Measurements from ENCODE around the gene ACER1. TPM values are rescaled to one million over a fixed set of nuclear protein-coding genes. Genes with fewer than 3 reads are reported as not detected.
A peak's percentile ranks its signal among the peaks of the same experiment; 100 is the strongest.

ACER1 gene
- polyA plus RNA-seq, 1 donor (not counting 4 experiments of a cell fraction or from before 2014, with no cell fraction given): 0.38 TPM

- dilution Hi-C loops (cut with MboI; ENCODE audit: extremely low pct_ligation_motif_present, low sequenced_read_pairs): no loop called here
- Histone ChIP-seq H3K27ac (ENCODE audit: control insufficient read depth, insufficient read depth, low read length) (peak overlapping the region; percentile 2), H3K36me3 (ENCODE audit: control insufficient read depth in 2 of 2, extremely low read depth in 1 of 2, insufficient read depth in 2 of 2, low read length in 2 of 2) (peaks cover 0 to 3% of the 10 kb centered on the region in 2 experiments), H2AFZ (ENCODE audit: control insufficient read depth, low read length) (peak overlapping the region; percentile 49), H3K9me1 (ENCODE audit: control insufficient read depth, extremely low read depth, insufficient read depth, low read length) (no peaks in the 10 kb centered on the region), H3K4me2 (ENCODE audit: control insufficient read depth, extremely low read depth, insufficient read depth, low read depth, low read length) (peak overlapping the region; percentile 77), H3K79me2 (ENCODE audit: control insufficient read depth, insufficient read depth, low read length) (no peaks in the 10 kb centered on the region), H3K27me3 (ENCODE audit: control insufficient read depth, extremely low read depth, insufficient read depth, low read length) (no peaks in the 10 kb centered on the region), H3K4me1 (ENCODE audit: control insufficient read depth, extremely low read depth, insufficient read depth, low read length) (peaks cover 10% of the 10 kb centered on the region), H3K9ac (ENCODE audit: control insufficient read depth, extremely low read depth, insufficient read depth, low read length) (peak overlapping the region; percentile 18), H3K4me3 (ENCODE audit: control insufficient read depth in 2 of 3, extremely low read depth in 1 of 3, insufficient read depth in 2 of 3, low read depth in 1 of 3, low read length in 3 of 3) (peak overlapping the region; percentile 43 to 58 (median 45)), H3K9me3 (ENCODE audit: control insufficient read depth, low read depth, low read length) (no peaks in the 10 kb centered on the region), H4K20me1 (ENCODE audit: control insufficient read depth, extremely low read depth, insufficient read depth, low read length) (no peaks in the 10 kb centered on the region)
- no peak for FAIRE-seq
- DNase-seq (ENCODE audit: low read depth, low spot score): no peak
- TF ChIP-seq EZH2 (IDR thresholded peaks at IDR 0.05; ENCODE audit: low read length) (no peak), CTCF (optimal IDR thresholded peaks at IDR 0.05 in 1 of 3, IDR thresholded peaks at IDR 0.05 in 1 of 3, conservative IDR thresholded peaks at IDR 0.05 in 1 of 3; ENCODE audit: extremely low read depth in 1 of 3, insufficient read depth in 2 of 3, low read length in 3 of 3) (no peak)
Measured at GRCh38 chr19:6373813-6374108, 40.3 kb upstream of the ACER1 start.

GRCh38 chr19:6373096-6373812, 39.8 kb upstream of the ACER1 start:
- H3K4me2 ChIP-seq (ENCODE audit: control insufficient read depth, extremely low read depth, insufficient read depth, low read depth, low read length): peak overlapping the region; percentile 96
- peak overlapping the region; percentile 81 for H3K9ac ChIP-seq (ENCODE audit: control insufficient read depth, extremely low read depth, insufficient read depth, low read length)
- no peaks in the 10 kb centered on the region for H4K20me1 ChIP-seq (ENCODE audit: control insufficient read depth, extremely low read depth, insufficient read depth, low read length)
- peak; percentile 87 for FAIRE-seq
- TF ChIP-seq CTCF (optimal IDR thresholded peaks at IDR 0.05 in 1 of 3, IDR thresholded peaks at IDR 0.05 in 1 of 3, conservative IDR thresholded peaks at IDR 0.05 in 1 of 3; ENCODE audit: extremely low read depth in 1 of 3, insufficient read depth in 2 of 3, low read length in 3 of 3) (no peak), EZH2 (IDR thresholded peaks at IDR 0.05; ENCODE audit: low read length) (no peak)
- H3K36me3 ChIP-seq (ENCODE audit: control insufficient read depth in 2 of 2, extremely low read depth in 1 of 2, insufficient read depth in 2 of 2, low read length in 2 of 2): peaks cover 0 to 3% of the 10 kb centered on the region in 2 experiments
- dilution Hi-C loops (cut with MboI; ENCODE audit: extremely low pct_ligation_motif_present, low sequenced_read_pairs): no loop called here
- H3K4me1 ChIP-seq (ENCODE audit: control insufficient read depth, extremely low read depth, insufficient read depth, low read length): peaks cover 10% of the 10 kb centered on the region
- H3K4me3 ChIP-seq (ENCODE audit: control insufficient read depth in 2 of 3, extremely low read depth in 1 of 3, insufficient read depth in 2 of 3, low read depth in 1 of 3, low read length in 3 of 3): peak overlapping the region; percentile 87 to 92 (median 89)
- peak overlapping the region; percentile 91 for H2AFZ ChIP-seq (ENCODE audit: control insufficient read depth, low read length)
- H3K79me2 ChIP-seq (ENCODE audit: control insufficient read depth, insufficient read depth, low read length): no peaks in the 10 kb centered on the region
- H3K27ac ChIP-seq (ENCODE audit: control insufficient read depth, insufficient read depth, low read length): peak overlapping the region; percentile 74
- DNase-seq (ENCODE audit: low read depth, low spot score): peak; percentile 91
- H3K9me1 ChIP-seq (ENCODE audit: control insufficient read depth, extremely low read depth, insufficient read depth, low read length): no peaks in the 10 kb centered on the region
- no peaks in the 10 kb centered on the region for H3K27me3 ChIP-seq (ENCODE audit: control insufficient read depth, extremely low read depth, insufficient read depth, low read length)
- no peaks in the 10 kb centered on the region for H3K9me3 ChIP-seq (ENCODE audit: control insufficient read depth, low read depth, low read length)

All from keratinocyte (primary cell).